Breast epithelium (tissue), 3 donors: ENCODE results near the gene MEOX1.

Experiments used
- CTCF ChIP-seq, 3 donors: fragments of 450-650 bp; IDR thresholded peaks; one replicate each; pipeline ENCODE4 v1.5.1; 2016 to 2017; ENCODE audit warnings: antibody characterized with exemption in 3 of 3, mild to moderate bottlenecking in 3 of 3, moderate library complexity in 3 of 3
- POLR2A ChIP-seq: fragments of 450-650 bp; IDR thresholded peaks from one replicate; pipeline ENCODE4 v1.6.1; 2016; ENCODE audit warnings: antibody characterized with exemption, mild to moderate bottlenecking, moderate library complexity
- POLR2AphosphoS5 ChIP-seq, 3 donors: sonication (generic); formaldehyde crosslinking; IDR thresholded peaks; one replicate each; pipeline ENCODE4 v1.6.1; 2017; ENCODE audit warnings: antibody characterized with exemption in 3 of 3

- TF ChIP-seq CTCF (IDR thresholded peaks at IDR 0.05) (no peak), POLR2A (no peak), POLR2AphosphoS5 (IDR thresholded peaks at IDR 0.05) (no peak)
Measured at GRCh38 chr17:43595466-43595865, 66.3 kb downstream of the MEOX1 start.
